OCI-LY3 (cell line): ENCODE results near the gene DMAC2.

Experiments used
- H2AFZ ChIP-seq: fragments of 200-600, 300-600 bp; shearing (Covaris generic); 2 replicates; pipeline ENCODE4 v1.6.0; 2014; ENCODE audit warnings: antibody characterized with exemption, low read depth, low read length
- H3K27ac ChIP-seq: fragments of 200-600, 300-600 bp; sonication (generic); 2 replicates; pipeline ENCODE4 v1.5.1; 2014; ENCODE audit warnings: mild to moderate bottlenecking, low read length, moderate library complexity, mixed read lengths
- H3K27me3 ChIP-seq: fragments of 200-600, 300-600 bp; sonication (generic); 2 replicates; pipeline ENCODE4 v1.6.1; 2014; ENCODE audit warnings: low read depth, low read length, mixed read lengths
- H3K36me3 ChIP-seq: fragments of 200-600, 300-600 bp; sonication (generic); replicated peaks from 2 replicates; pipeline ENCODE3; 2014; ENCODE audit warnings: low read depth, low read length, mixed read lengths
- H3K4me1 ChIP-seq: fragments of 300-600, 200-600 bp; sonication (generic); 2 replicates; pipeline ENCODE4 v1.6.1; 2014; ENCODE audit warnings: low read length, mixed read lengths
- H3K4me2 ChIP-seq: fragments of 200-600, 300-600 bp; sonication (generic); 2 replicates; pipeline ENCODE4 v1.6.1; 2014; ENCODE audit warnings: low read length, mixed read lengths
- H3K4me3 ChIP-seq: fragments of 300-600, 200-600 bp; sonication (generic); 2 replicates; pipeline ENCODE4 v1.5.1; 2014; ENCODE audit warnings: antibody characterized with exemption, mild to moderate bottlenecking, low read length, moderate library complexity
- H3K79me2 ChIP-seq: fragments of 300-600, 200-600 bp; shearing (Covaris generic); 2 replicates; pipeline ENCODE4 v1.6.1; 2014; ENCODE audit warnings: mild to moderate bottlenecking, low read length, mixed read lengths
- H3K9ac ChIP-seq: fragments of 300-600, 200-600 bp; shearing (Covaris generic); 2 replicates; pipeline ENCODE4 v1.6.0; 2014; ENCODE audit warnings: mild to moderate bottlenecking, low read length, moderate library complexity
- H3K9me3 ChIP-seq: fragments of 200-600, 300-600 bp; shearing (Covaris generic); 2 replicates; pipeline ENCODE4 v1.6.1; 2014; ENCODE audit warnings: low read length, mixed read lengths; ENCODE audit not compliant: insufficient read depth
- H4K20me1 ChIP-seq: fragments of 200-600, 300-600 bp; sonication (generic); 2 replicates; pipeline ENCODE4 v1.6.1; 2016; ENCODE audit warnings: low read length, mixed read lengths; ENCODE audit not compliant: insufficient read depth
- EZH2phosphoT487 ChIP-seq: fragments of 200-600 bp; shearing (Covaris generic); IDR thresholded peaks from 2 replicates; pipeline ENCODE4 v1.6.1; 2018; ENCODE audit warnings: antibody characterized with exemption, mixed run types, low read depth
- TF ChIP-seq, protein P1 (sequence below): fragments of 200-600, 300-600 bp; sonication (generic); IDR thresholded peaks from 2 replicates; pipeline ENCODE4 v1.5.1; 2014; ENCODE audit warnings: antibody characterized with exemption, low read length, low read depth

The DMAC2 gene

DNA sequence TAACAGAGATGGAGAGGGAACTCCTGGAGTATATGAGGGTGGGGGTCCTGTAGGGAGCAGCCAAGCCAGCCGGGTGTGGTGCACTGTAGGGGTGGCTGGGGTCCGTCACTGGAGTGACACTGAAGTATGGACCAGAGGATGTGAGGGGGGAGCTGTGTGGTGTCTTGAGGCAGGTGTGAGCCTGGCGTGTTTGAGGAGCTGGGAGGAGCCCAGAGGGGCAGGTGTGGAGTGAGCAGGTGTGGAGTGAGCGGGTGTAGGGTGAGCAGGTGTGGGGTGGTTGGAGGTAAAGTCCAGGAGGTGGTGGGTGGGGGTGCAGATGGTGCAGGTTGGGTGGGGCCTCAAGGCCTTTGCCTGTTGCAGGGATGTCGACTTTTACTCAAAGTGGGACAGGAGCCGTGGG lies 18.4 kb downstream of the DMAC2 start:
- Histone ChIP-seq H2AFZ (no peak overlapping the region), H3K36me3 (peaks cover 11% of the 10 kb centered on the region), H4K20me1 (no peaks in the 10 kb centered on the region), H3K4me3 (no peak overlapping the region), H3K27ac (no peak overlapping the region), H3K79me2 (no peaks in the 10 kb centered on the region), H3K4me1 (no peaks in the 10 kb centered on the region), H3K27me3 (no peaks in the 10 kb centered on the region), H3K9me3 (no peaks in the 10 kb centered on the region), H3K9ac (no peak overlapping the region), H3K4me2 (no peak overlapping the region)
- TF ChIP-seq, protein P1, sequence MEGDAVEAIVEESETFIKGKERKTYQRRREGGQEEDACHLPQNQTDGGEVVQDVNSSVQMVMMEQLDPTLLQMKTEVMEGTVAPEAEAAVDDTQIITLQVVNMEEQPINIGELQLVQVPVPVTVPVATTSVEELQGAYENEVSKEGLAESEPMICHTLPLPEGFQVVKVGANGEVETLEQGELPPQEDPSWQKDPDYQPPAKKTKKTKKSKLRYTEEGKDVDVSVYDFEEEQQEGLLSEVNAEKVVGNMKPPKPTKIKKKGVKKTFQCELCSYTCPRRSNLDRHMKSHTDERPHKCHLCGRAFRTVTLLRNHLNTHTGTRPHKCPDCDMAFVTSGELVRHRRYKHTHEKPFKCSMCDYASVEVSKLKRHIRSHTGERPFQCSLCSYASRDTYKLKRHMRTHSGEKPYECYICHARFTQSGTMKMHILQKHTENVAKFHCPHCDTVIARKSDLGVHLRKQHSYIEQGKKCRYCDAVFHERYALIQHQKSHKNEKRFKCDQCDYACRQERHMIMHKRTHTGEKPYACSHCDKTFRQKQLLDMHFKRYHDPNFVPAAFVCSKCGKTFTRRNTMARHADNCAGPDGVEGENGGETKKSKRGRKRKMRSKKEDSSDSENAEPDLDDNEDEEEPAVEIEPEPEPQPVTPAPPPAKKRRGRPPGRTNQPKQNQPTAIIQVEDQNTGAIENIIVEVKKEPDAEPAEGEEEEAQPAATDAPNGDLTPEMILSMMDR = no peak
- no peak for TF ChIP-seq EZH2phosphoT487

DNA sequence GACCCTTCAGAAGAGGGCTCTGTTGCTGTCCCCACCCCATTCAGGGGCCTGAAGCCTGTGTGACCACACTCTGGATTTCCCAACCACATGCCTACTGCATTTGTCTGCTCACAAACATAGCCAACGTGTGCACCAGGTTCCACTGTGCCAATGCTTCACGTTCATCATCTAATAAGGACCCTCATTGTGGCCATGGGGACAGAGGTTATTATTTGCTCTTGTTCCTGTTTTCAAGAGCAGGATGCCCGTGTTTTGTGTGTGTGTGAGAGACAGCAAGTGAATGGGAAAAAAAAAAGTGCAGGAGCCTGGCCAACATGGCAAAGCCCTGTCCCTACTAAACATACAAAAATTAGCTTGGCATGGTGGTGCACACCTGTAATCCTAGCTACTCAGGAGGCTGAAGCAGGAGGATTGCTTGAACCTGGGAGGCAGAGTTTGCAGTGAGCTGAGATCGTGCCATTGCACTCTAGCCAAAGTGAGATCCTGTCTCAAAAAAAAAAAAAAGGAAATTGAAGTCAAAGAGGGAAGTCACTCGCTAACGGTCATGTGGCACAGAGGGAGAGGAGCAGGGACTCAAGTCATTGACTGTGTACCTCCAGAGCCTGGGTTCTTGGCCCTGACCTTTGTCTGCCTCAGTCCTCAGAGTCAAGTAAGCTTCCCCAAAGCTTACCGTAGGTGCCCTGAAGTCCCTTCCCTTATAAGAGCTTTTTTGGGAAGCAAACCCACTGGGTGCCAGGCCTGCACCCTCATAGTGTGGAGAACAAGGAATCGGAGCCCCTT lies 19.4 kb downstream of the DMAC2 start:
- H3K36me3 ChIP-seq = peaks cover 11% of the 10 kb centered on the region
- H3K79me2 ChIP-seq = no peaks in the 10 kb centered on the region
- H3K27ac ChIP-seq = no peak overlapping the region
- TF ChIP-seq, protein P1 = no peak
- TF ChIP-seq EZH2phosphoT487 = no peak
- H3K27me3 ChIP-seq = no peaks in the 10 kb centered on the region
- no peak overlapping the region for H3K4me2 ChIP-seq
- no peaks in the 10 kb centered on the region for H4K20me1 ChIP-seq
- no peaks in the 10 kb centered on the region for H3K9me3 ChIP-seq
- H2AFZ ChIP-seq = no peak overlapping the region
- no peak overlapping the region for H3K4me3 ChIP-seq
- H3K4me1 ChIP-seq = no peaks in the 10 kb centered on the region
- no peak overlapping the region for H3K9ac ChIP-seq

DNA sequence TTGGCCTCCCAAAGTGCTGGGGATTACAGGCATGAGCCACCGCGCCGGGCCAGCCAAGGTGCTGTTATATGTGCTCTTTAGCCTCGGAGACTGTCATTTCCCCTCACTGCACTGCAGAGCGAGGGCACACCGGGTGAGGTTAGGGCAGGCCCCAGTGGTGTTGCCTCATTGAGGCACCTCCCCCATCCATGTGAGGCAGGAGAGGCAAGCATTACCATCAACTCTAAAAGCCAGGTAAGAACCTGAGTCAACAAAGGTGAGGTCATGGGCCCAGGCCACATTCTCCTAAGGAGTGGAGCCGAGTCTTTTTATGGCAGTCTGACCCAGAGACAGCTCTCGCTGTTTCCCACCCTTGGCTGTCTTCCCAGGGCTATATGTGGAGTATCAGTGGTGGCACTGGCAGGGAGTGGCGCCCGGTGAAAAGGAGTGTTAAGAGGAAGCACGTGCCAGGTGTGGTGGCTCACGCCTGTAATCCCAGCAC lies 23.5 kb downstream of the DMAC2 start:
- TF ChIP-seq EZH2phosphoT487 = no peak
- TF ChIP-seq, protein P1 = no peak
- no peak overlapping the region for H2AFZ ChIP-seq
- H3K36me3 ChIP-seq = peaks cover 16% of the 10 kb centered on the region
- H3K4me2 ChIP-seq = no peak overlapping the region
- H3K27me3 ChIP-seq = no peaks in the 10 kb centered on the region
- no peaks in the 10 kb centered on the region for H4K20me1 ChIP-seq
- no peak overlapping the region for H3K27ac ChIP-seq
- H3K4me3 ChIP-seq = no peak overlapping the region
- H3K9ac ChIP-seq = no peak overlapping the region
- no peaks in the 10 kb centered on the region for H3K79me2 ChIP-seq
- no peaks in the 10 kb centered on the region for H3K9me3 ChIP-seq
- no peaks in the 10 kb centered on the region for H3K4me1 ChIP-seq

DNA sequence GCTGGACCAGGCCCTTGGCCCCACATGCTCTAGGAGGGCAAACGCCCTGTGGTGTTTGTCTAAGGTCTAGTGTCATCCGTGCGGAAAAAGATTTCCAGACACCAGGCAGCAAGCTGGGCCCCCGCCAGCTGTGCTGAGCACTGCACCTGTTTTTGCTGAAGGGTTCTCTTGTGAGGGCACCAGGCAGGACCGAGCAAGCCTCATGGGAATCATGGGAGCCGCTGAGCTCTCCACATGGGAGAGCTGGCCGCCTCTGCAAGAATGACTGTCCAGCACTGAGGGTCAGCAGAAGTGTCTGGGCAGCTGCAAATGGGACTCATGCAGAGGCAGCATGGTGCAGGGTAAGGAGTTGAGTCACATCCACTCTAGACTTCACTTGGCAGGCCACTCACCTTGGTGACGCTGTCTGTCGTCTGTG lies 24.5 kb downstream of the DMAC2 start:
- Histone ChIP-seq H3K36me3 (peaks cover 10% of the 10 kb centered on the region), H3K4me2 (no peak overlapping the region), H3K9me3 (no peaks in the 10 kb centered on the region), H3K79me2 (no peaks in the 10 kb centered on the region), H4K20me1 (no peaks in the 10 kb centered on the region), H3K27ac (no peak overlapping the region), H3K9ac (no peak overlapping the region), H3K4me3 (no peak overlapping the region), H2AFZ (no peak overlapping the region), H3K4me1 (no peaks in the 10 kb centered on the region), H3K27me3 (no peaks in the 10 kb centered on the region)
- TF ChIP-seq, protein P1 = no peak
- TF ChIP-seq EZH2phosphoT487 = no peak
